ENCODE results near the gene ERGIC1. TPM values are rescaled to one million over a fixed set of nuclear protein-coding genes. Genes with fewer than 3 reads are reported as not detected.

ERGIC1 gene
- total RNA-seq, 1 donor from 2014 or later: 131 TPM

- FAIRE-seq (no peak), DNase-seq (ENCODE audit: low read depth) (no peak)
- TF ChIP-seq CTCF (IDR thresholded peaks at IDR 0.05; ENCODE audit: insufficient read depth, low read depth, low read length): no peak
- TF ChIP-seq EZH2 (IDR thresholded peaks at IDR 0.05; ENCODE audit: insufficient read depth, low read length): no peak
- peaks cover 98% of the 10 kb centered on the region for H3K79me2 ChIP-seq (ENCODE audit: insufficient read depth, low read length)
- H3K36me3 ChIP-seq (ENCODE audit: insufficient read depth, low read length): peaks cover 15% of the 10 kb centered on the region
- no peaks in the 10 kb centered on the region for H3K9me3 Mint-ChIP-seq (ENCODE audit: unreplicated experiment)
- peaks cover 6% of the 10 kb centered on the region for H3K4me1 Mint-ChIP-seq (ENCODE audit: low read depth, unreplicated experiment)
- no peak overlapping the region for H3K27ac ChIP-seq (ENCODE audit: low read depth, low read length)
- peaks cover 9% of the 10 kb centered on the region for H3K36me3 Mint-ChIP-seq (ENCODE audit: low read depth, unreplicated experiment)
- H3K27me3 Mint-ChIP-seq (ENCODE audit: low read depth, unreplicated experiment): no peaks in the 10 kb centered on the region
- no peak overlapping the region for H3K9ac ChIP-seq (ENCODE audit: low read length)
- H3K4me1 ChIP-seq (ENCODE audit: insufficient read depth, low read length): peaks cover 1% of the 10 kb centered on the region
- H3K27me3 ChIP-seq (ENCODE audit: insufficient read depth, low read length): no peaks in the 10 kb centered on the region
- H4K20me1 ChIP-seq (ENCODE audit: insufficient read depth, low read length): peaks cover 87% of the 10 kb centered on the region
- H3K4me3 ChIP-seq (ENCODE audit: insufficient read depth, low read depth, low read length): no peak overlapping the region
- no peak overlapping the region for H3K4me3 Mint-ChIP-seq (ENCODE audit: unreplicated experiment)
- H3K27ac Mint-ChIP-seq (ENCODE audit: unreplicated experiment): peak overlapping the region; percentile 47
- H3K4me2 ChIP-seq (ENCODE audit: low read length): no peak overlapping the region
- no peaks in the 10 kb centered on the region for H3K9me3 ChIP-seq (ENCODE audit: insufficient read depth, low read depth, low read length)
- H2AFZ ChIP-seq (ENCODE audit: low read depth, low read length): no peak overlapping the region
Observed at GRCh38 chr5:172840432-172841154, 6.5 kb downstream of the ERGIC1 start.

- FAIRE-seq: no peak
- peaks cover 15% of the 10 kb centered on the region for H3K36me3 ChIP-seq (ENCODE audit: insufficient read depth, low read length)
- H3K27ac ChIP-seq (ENCODE audit: low read depth, low read length): no peak overlapping the region
- no peaks in the 10 kb centered on the region for H3K4me1 ChIP-seq (ENCODE audit: insufficient read depth, low read length)
- no peak overlapping the region for H3K4me2 ChIP-seq (ENCODE audit: low read length)
- Mint-ChIP-seq H3K27me3 (ENCODE audit: low read depth, unreplicated experiment) (no peaks in the 10 kb centered on the region), H3K4me1 (ENCODE audit: low read depth, unreplicated experiment) (peaks cover 1% of the 10 kb centered on the region), H3K9me3 (ENCODE audit: unreplicated experiment) (no peaks in the 10 kb centered on the region), H3K4me3 (ENCODE audit: unreplicated experiment) (peak overlapping the region; percentile 1), H3K27ac (ENCODE audit: unreplicated experiment) (no peak overlapping the region), H3K36me3 (ENCODE audit: low read depth, unreplicated experiment) (peaks cover 9% of the 10 kb centered on the region)
- no peaks in the 10 kb centered on the region for H3K9me3 ChIP-seq (ENCODE audit: insufficient read depth, low read depth, low read length)
- H2AFZ ChIP-seq (ENCODE audit: low read depth, low read length): no peak overlapping the region
- H3K9ac ChIP-seq (ENCODE audit: low read length): no peak overlapping the region
- no peak for TF ChIP-seq CTCF (IDR thresholded peaks at IDR 0.05; ENCODE audit: insufficient read depth, low read depth, low read length)
- no peak for TF ChIP-seq EZH2 (IDR thresholded peaks at IDR 0.05; ENCODE audit: insufficient read depth, low read length)
- no peak for DNase-seq (ENCODE audit: low read depth)
- peaks cover 87% of the 10 kb centered on the region for H4K20me1 ChIP-seq (ENCODE audit: insufficient read depth, low read length)
- H3K27me3 ChIP-seq (ENCODE audit: insufficient read depth, low read length): no peaks in the 10 kb centered on the region
- peaks cover 98% of the 10 kb centered on the region for H3K79me2 ChIP-seq (ENCODE audit: insufficient read depth, low read length)
- no peak overlapping the region for H3K4me3 ChIP-seq (ENCODE audit: insufficient read depth, low read depth, low read length)
Observed at GRCh38 chr5:172841256-172841655, 7.2 kb downstream of the ERGIC1 start.

Data from astrocyte (in vitro differentiated cells and primary cell).